Left renal pelvis (tissue), 4 donors: Measurements from ENCODE around the gene PTPRF. TPM values are rescaled to one million over a fixed set of nuclear protein-coding genes. Genes with fewer than 3 reads are reported as not detected.
"Not testable (repeated sequence)": the region's sequence is repeated elsewhere in the genome, so short reads cannot be mapped to it uniquely, and the experiment has no call there.

Experiments
- DNase-seq, 4 donors: peaks; one replicate each; pipeline ENCODE4 v3.0.0-alpha.2; 2013; ENCODE audit warnings: low read depth in 4 of 4, low spot score in 3 of 4
- polyA plus RNA-seq, 4 donors: library from polyadenylated mRNA; unstranded; fragments of 120-200 nt; gene quantifications; one replicate each; pipeline ENCODE4 v1.2.1, GENCODE V29; 2013; ENCODE audit not compliant: insufficient read length in 4 of 4

Gene PTPRF
- polyA plus RNA-seq, 4 donors = 100 to 253 (median 200) TPM

DNA sequence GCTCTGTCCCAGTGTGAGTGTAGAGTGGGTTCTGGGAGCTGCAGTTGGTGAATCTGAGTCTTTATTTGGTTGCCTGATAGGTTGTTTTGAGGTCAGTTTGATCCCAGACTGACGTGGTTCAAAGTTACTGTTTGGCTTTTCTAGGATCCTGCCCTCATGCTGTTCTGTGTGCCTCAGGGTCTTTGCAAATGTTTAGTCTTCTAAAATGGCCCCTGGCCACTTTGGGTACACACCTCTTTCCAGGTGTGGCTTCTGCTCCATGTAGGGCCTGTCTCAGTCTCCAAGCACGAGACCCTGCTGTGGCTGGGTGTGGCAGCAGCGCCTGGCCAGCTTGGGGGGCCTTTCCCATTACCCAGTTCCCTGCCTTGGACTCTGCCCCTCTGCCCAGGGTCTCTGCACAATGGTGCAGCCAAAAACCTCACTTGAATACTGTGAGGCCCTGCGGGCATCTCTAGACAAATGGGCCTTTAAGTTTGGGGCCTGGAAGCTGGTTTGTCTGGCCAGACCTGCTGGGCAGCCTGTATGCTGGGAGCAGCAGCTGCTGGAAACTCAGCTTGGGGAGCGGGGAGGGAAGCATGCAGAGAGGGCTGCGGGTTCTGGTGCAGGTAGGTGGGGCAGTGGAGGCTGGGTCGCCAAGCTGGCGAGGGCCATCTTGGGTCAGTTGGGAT is 5.6 kb downstream of the PTPRF start:
- DNase-seq = no peak

DNA sequence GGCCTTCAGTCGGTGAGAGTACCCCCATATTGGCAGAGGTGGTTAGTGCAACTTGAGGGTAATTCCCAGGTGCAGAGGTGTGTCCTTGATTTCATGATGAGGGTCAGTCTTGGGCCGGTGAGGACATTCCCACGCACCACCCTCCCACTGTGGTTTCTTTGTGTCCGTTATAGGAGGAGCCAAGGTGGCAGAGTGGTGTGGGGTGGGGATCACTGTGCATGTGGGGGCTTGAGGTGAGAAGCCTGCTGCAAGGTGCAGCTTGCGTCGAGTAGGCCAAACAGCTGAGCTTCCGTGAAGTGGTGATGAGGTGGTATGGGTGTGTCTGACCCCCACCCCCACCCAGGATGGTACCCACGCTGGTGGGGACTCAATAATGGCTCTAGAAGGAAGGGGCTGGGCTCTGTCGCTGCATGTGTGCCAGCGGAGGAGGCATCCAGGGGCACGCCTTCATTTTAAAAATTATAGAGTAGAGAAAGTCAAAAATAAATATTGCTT is 6.2 kb downstream of the PTPRF start:
- DNase-seq = no peak

DNA sequence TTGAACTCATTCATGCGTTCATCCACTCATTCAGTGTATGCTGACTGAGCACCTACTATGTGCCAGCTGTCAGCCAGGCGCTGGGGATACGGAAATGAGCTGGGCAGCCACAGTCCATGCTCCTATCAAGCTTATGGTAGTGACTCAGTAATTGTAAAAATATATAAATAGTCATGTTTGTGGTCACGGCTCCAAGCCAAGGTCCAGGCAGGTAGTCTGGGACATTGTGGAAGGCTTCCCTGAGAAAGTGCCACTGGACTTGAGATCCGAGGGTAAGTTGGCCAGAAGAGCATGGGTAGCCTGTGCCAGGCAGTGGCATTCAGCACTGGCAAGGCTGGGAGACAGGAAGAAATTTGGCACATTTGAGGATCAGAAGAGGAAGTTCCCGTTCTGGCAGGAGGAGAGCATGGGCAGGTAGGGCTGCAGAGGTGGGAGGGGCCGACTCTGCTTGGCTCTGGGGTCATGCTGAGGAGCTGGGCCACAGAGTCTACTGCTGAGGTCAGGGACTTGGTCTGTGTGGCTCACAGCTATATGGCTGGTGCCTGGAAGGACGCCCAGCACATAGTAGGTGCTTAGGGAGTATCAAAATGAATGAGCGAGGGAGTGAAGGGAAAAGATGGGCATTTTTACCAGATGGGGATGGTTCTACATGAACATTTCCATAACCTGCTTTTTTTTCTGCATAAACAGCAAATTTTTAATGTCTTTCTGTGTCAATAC is 6.9 kb downstream of the PTPRF start:
- DNase-seq = no peak

DNA sequence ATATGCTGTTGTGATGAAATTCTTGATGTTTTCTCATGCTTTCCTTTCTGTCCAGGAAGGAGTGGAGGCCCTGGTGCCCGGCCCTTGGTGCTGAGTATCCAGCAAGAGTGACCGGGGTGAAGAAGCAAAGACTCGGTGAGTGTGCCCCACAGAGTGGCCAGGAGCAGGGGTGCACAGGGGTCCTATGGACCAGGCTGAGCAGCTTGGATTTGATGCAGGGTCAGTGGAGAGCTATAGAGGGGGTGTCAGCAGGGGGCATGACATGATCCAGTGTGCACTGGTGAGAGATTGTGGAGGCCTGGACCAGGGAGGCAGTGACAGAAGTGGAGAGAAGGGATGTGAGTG is 7.4 kb downstream of the PTPRF start:
- DNase-seq = no peak

DNA sequence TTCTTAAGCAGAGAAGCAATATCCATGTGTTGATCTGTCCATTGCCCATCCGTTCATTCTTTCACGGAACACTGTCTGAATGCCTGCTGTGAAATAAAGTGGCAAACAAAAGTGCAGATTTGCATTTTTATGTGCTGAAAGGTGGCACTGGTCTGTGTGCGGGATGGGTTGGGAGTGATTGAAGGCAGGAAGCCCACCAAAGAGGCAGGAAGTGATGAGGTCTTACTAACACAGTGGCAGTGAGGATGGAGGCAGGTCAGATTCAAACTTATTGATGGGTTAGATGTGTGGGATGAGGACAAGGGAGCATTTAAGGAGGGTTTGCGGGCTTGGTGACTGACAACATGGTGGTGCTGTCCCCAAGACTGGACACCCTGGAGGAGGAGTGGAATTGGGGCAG is 8.3 kb downstream of the PTPRF start:
- no peak for DNase-seq

DNA sequence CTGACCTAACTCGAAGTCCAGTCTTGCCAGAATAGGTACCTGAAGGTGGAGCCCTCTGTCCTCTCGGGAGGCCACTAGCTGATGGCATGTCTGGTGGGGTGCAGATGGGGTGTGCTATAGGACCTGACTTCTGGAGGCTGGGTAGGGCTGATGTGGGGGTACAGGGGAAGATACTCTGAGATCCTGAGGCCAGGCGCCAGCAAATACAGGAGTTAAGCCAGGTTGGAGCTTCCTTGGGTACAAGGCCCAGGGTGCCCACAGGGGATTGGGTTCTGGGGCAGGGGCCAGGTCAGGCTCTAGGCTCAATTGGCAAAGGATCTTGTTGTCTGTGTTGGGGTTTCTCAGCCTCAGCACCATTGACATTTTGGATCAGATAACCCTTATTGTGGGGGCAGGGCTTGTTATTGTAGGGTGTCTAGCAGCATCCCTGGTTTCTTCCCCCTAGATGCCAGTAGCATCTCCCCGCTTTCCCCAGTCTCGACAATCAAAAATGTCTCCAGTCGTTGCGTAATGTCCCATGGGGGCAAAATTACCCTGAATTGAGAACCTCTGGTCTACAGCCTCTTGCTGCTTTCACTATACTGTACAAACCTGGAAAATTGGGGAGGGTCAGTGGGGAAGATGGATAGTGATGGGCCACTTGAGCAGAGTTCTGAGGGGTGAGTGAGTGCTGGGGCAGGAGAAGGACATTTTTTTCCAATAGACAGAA is 9.2 kb downstream of the PTPRF start:
- DNase-seq = no peak

DNA sequence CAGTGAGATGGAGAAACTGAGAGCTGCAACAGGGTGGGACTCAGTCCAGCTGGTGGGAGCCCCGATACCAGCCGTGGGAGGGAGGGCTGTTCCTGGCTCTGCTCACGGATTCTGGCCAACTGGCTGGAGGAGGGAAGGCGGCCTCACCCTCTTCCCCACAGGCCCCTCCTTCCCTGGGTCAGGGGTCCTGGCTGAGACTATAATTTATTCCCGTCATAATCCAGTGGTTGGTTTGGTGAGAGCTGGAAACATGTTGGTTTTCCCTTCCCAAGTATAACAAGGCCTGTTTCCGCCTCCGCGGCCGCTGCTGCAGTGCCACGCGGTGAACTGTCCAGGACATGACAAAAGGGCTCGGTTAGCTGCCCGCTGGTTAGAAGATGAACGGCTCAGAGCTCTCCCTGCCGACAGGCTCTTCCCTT is 10.0 kb downstream of the PTPRF start:
- DNase-seq = no peak

DNA sequence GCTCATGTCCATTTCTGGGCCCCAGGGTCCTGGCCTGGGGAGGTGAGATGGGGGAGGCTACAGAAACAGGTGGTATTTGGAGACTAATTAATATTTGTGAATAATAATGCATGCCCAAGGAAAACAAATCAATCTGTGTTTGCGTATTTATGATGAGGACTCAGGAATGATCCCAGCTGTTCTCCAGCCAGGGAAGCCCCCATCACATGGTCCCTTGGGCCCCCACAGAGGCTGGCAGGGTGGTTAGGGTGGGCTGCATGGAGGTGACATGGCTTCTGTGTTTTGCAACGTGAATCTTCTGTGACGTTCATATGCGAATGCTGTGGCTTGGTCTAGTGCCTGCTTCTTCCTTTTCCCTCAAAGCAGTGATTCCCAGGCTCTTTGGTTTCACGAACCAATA is 10.5 kb downstream of the PTPRF start:
- DNase-seq = no peak

DNA sequence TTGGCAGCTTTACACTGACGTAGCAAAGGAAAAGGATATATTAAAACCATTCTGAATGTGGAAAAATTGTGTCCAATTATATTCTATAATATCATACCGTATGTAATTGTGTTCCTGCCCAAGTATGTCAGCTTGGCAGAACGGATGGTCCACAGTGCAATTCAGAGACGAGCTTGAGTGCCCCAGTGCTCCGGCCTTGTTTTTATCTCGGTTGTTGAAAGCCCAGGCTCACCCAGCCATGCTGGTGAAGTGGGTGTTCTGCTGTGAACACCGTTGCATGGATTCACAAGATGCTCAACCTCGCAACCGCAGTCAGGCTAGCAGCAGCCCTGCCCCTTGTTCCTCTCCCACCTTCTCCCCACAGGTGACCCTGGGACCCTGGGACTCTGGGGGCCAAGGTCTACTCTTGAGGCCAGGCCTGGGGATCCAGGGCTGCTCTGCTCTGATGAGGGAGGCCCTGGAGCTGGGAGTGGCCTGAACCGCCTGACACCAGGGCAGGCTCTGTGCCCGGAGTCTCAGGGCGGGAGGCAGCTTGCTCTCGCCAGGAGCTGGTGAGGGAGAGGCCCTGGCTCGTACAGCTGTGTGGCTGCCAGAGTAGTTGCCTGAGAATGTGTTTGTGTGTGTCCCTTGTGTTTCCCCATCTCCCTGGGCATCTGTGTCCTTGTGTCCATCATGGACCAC is 11.2 kb downstream of the PTPRF start:
- DNase-seq = no peak

DNA sequence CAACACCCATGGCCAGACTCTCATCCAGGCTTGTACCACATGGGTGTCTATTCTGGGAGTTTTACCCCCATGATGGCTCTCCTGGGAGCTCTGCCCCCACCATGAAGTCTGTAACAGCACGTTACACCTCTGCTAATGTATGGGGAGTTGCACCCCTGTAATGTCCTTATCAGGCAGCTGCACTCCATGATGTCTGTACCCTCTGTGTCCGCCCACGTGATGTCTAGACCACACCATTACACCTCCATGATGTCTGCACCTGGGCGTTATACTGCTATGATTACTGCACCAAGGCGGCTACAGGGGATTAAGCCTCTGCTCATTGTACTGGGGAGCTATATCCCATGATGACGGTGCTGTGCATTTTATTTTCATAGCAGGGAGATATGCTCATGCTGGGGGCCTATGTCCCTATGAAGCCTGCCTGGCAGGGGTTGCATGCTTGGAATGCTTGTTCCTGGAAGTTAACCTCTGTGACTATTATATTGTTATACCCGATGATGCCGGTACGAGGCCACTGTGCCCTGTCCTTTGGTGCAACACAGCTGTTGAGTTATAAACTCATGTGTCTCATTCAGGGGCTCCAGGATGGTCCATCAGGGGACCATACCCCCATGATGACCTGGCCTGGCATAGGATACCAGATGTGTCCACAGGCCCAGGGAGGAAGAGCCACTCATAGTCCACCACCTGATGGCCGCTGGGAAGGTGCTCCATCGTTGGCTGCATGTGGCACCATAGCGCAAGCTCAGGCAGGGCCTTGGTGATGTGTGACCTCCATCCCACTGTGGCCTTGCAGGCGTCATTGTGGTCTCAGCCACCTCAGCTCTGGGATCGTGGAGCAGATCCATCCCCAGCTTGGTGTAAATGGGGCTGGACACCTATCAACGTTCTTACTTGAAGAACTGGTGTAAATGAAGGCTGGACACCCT is 12.1 kb downstream of the PTPRF start:
- DNase-seq = no peak

DNA sequence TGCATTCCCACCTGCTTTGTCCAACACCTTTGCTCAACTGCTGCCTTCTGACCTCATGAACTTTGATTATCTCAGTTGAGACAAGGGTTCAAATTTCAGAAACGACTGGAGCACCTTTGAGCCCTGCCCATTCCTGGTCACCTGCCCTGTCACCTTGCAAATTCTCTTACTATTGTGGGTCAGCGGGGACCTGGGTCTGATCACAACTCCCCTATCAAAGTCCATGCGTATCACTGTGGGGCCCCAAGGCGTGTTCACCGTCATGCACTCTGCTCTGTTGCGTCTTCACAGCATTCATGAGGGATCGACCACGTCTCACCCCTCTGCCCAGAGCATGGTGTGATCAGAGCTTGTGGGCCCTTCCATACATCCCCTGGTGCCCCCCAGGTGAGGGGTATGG is 12.9 kb downstream of the PTPRF start:
- DNase-seq = no peak

DNA sequence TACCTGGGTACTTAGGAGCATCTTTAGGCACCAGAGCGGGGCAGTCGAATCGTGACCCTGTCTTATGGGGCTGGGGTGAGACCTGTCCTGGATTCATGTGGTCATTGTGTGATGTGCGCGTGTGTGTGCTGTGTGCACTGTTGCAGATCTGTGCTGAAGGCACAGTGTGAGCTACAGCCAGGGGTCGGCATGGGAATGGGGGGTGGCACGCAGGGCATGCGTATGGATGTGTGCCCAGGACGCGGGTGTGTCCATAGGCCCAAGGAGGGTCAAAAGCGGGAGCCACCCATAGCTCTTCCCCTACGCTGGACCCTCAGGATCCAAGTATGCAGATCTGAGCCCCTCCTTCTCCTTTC is 14.6 kb downstream of the PTPRF start:
- DNase-seq = no peak

DNA sequence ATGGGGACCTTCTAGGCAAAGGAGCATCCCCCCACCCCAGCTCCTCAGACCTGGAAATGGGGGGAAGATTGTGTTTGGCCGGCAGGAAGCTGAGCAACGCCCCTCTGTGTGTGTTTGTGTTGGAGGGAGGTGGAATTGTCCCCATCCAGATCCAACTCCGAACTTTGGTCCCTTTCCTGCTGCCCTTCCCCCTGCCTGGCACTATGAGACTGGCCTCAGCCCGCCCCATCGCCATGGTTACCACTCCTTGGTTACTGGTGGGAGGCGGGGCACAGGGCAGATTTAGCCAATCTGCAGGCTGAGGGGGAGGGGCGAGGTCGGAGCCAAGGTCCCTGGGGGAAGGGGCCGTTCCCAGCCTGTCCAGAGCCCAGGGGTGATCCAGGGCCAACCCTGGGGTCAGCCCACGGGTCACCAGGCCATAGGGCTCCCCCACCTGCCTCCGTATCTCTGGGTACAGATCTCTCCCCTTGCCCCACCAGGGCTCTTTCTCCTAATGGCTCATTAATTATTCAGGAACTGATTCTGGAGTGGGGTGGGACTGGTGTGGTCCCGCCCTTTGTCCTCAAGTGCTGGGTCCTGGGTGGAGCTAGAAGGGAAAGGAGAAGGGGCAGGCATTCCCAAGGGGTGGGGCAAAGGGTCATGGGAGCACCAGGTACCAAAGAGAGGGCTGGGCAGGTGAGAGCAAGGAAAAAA is 15.2 kb downstream of the PTPRF start:
- DNase-seq = peak in 1 of 4 donors; percentile 82

DNA sequence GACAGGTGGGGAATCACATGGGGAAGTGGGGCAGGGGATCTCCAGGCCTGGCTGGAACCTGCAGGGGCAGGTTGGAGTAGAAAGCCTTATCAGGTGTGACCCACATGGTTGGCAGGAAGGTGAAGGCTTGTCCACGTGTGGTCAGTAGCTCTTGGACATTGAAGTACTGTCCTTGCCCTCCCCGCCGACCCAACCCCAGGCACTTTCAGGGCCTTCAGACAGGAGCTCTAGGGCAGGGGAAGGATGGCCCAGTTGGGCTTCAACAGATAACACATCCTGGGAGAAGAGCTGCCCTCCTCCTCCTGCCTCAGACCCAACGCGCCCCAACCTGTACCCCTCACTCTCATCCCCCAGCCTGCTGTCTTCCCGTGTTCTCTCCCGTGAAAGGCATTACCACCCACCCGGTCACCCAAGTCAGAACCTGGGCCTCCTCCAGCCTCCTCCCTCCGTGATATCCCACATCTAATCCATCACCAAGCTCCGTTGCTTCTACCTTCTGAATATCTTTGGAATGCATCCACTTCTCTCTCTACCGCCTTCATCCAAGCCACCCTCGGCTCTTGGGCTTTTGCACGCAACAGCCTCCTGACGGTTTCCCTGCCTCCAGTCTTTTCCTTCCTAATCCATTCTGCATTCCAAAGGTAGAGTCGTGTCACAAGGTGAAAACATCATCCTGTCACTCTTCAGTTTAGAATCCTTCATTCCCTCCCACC is 15.9 kb downstream of the PTPRF start:
- DNase-seq = no peak

DNA sequence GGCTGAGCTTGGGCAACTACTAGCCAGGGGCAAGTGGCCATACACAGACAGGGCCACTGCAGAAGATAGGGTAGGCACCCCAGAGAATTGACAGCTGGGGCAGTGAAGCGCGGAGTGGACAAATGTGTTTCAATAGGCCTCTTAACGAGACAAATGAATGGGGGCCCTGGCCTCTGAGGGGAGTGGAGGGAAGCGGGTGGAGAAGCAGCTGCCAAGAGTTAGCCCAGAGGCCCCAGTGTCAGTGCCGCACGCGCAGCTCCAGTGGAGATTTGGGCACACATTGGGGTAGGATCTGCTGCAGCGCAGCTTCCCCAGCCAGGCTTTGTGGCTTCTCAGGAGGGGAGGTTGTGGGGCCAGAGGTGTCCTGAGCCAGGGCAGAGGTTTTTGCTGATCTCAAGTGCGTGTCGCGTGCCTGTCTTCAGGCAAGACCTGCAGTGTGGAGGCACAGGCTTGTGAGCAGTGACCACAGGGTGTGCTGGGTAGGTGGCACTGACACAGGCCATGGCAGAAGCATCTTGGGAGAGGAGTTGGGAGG is 16.9 kb downstream of the PTPRF start:
- DNase-seq = no peak

DNA sequence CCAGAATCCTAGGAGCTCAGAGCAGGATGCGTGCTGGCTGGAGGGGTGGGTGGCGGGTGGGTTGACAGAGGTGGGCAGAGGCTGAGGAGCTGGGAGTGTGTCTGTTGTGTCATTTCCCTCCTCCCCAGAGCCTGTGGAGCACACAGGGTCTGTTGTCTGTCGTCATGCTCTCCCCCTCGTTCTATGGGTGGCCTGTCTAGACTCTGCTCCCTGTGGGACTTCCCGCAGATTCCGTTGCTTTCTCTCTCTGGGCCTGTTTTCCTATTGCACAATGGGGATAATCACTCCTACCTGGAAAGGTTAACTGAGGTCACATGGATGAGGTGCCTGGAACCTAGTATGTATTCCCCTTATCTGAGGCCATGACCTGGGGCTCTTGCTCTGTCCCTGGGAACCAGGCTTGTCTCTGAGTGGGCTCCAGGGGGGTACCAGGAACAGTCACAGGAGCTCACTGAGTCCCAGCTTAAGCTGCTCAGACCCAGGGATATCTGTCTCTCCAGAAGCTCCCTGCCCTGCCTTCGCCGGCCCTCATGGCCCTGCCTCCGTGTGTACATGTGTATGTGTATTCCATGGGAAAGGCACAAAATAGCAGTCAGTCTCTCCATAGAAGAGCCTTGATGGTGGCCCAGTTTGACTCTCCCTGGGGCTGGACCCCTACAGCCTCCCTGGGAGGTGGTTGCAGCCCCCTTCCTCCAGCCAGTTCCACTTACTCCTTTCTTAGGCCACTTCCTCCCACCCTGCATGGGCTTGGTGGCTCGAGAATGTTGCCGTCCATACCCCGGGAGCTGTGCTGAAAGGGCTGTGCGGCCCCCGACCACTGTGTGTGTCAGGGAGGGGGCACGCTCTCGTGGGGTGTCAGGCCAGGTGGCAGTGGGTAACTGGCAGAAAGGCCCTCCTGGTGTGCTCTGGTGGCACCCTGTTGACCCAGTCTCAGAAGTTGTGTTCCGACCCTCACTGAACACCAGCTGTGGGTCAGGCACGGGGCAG is 17.9 kb downstream of the PTPRF start:
- DNase-seq = no peak

DNA sequence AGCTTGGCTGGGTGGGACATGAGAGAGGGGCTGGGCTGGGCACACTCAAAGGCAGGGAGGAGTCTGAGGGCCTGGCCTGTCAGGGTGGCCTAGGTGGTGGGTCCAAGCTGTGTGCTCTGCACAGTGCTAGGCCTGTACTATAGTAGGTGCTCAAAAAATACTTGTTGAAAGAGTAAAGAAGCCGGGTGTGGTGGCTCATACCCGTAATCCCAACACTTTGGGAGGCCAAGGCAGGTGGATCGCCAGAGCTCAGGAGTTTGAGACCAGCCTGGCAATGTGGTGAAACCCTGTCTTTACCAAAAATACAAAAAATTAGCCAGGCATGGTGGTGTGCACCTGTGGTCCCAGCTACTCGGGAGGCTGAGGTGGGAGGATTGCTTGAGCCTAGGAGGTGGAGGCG is 18.7 kb downstream of the PTPRF start:
- DNase-seq = not testable (repeated sequence)
